Measurements from ENCODE around the gene OMA1. TPM values are rescaled to one million over a fixed set of nuclear protein-coding genes. Genes with fewer than 3 reads are reported as not detected.

The OMA1 gene
- total and polyA plus RNA-seq, 12 donors: 16.2 to 44.9 (median 32.3) TPM

- no peak overlapping the region for H3K4me3 ChIP-seq
- DNase-seq: no peak
- H3K4me1 ChIP-seq (replicated peaks in 1 of 2): peaks cover 7 to 16% of the 10 kb centered on the region in 2 donors
- H3K9me3 ChIP-seq (replicated peaks in 1 of 3): no peaks in the 10 kb centered on the region
- intact Hi-C loops (cut with DNase I): no loop called here
- 79 to 92% (median 87%) methylated on average over 1 of the region's 1 CpG for WGBS, 4 donors
- no peaks in the 10 kb centered on the region for H3K27me3 ChIP-seq
- TF ChIP-seq POLR2A (IDR thresholded peaks at IDR 0.05): no peak
- TF ChIP-seq, protein P1, sequence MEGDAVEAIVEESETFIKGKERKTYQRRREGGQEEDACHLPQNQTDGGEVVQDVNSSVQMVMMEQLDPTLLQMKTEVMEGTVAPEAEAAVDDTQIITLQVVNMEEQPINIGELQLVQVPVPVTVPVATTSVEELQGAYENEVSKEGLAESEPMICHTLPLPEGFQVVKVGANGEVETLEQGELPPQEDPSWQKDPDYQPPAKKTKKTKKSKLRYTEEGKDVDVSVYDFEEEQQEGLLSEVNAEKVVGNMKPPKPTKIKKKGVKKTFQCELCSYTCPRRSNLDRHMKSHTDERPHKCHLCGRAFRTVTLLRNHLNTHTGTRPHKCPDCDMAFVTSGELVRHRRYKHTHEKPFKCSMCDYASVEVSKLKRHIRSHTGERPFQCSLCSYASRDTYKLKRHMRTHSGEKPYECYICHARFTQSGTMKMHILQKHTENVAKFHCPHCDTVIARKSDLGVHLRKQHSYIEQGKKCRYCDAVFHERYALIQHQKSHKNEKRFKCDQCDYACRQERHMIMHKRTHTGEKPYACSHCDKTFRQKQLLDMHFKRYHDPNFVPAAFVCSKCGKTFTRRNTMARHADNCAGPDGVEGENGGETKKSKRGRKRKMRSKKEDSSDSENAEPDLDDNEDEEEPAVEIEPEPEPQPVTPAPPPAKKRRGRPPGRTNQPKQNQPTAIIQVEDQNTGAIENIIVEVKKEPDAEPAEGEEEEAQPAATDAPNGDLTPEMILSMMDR (IDR thresholded peaks at IDR 0.05): no peak
- H3K27ac ChIP-seq: peak overlapping the region in 4 of 5 donors; percentile 58 to 89 (median 63)
- no peaks in the 10 kb centered on the region for H3K36me3 ChIP-seq (replicated peaks in 1 of 2)
Measured at GRCh38 chr1:58591806-58592205, 45.3 kb upstream of the OMA1 start.

GRCh38 chr1:58590019-58590418, 43.5 kb upstream of the OMA1 start:
- H3K4me1 ChIP-seq (replicated peaks in 1 of 2): peaks cover 7 to 16% of the 10 kb centered on the region in 2 donors
- no peak overlapping the region for H3K27ac ChIP-seq

DNA sequence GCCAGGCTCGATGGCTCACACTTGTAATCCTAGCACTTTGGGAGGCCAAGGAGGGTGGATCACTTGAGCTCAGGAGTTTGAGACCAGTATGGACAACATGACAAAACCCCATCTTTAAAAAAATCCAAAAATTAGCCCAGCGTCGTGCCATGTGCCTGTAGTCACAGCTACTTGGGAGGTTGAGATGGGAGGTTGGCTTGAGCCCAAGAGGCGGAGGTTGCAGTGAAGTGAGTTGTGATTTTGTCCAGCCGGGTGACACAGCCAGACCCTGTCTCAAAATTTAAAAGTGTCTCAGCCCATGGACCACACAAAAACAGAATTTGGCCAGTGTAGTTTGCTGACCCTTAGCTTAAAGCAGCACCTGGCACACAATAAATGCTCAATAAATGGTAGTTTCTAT, 41.9 kb upstream of the OMA1 start:
- intact Hi-C loops (cut with DNase I): no loop called here
- no peak overlapping the region for H3K4me3 ChIP-seq
- TF ChIP-seq, protein P1 (IDR thresholded peaks at IDR 0.05): no peak
- TF ChIP-seq POLR2A (IDR thresholded peaks at IDR 0.05): no peak
- H3K27ac ChIP-seq: no peak overlapping the region
- peaks cover 21 to 31% of the 10 kb centered on the region in 2 donors for H3K4me1 ChIP-seq (replicated peaks in 1 of 2)
- DNase-seq: no peak
- no peaks in the 10 kb centered on the region for H3K9me3 ChIP-seq (replicated peaks in 1 of 3)
- no peaks in the 10 kb centered on the region for H3K36me3 ChIP-seq (replicated peaks in 1 of 2)
- 86 to 98% (median 89%) methylated on average over 5 of the region's 5 CpGs for WGBS, 4 donors
- no peaks in the 10 kb centered on the region for H3K27me3 ChIP-seq

More at GRCh38 chr1:58590019-58590418, 43.5 kb upstream of the OMA1 start:
- TF ChIP-seq POLR2A (IDR thresholded peaks at IDR 0.05): no peak
- TF ChIP-seq, protein P1 (IDR thresholded peaks at IDR 0.05): no peak
- H3K36me3 ChIP-seq (replicated peaks in 1 of 2): no peaks in the 10 kb centered on the region
- no peak overlapping the region for H3K4me3 ChIP-seq
- H3K9me3 ChIP-seq (replicated peaks in 1 of 3): no peaks in the 10 kb centered on the region
- intact Hi-C loops (cut with DNase I): no loop called here
- H3K27me3 ChIP-seq: no peaks in the 10 kb centered on the region
- no peak for DNase-seq

- TF ChIP-seq, protein P1 (IDR thresholded peaks at IDR 0.05): no peak
- TF ChIP-seq POLR2A (IDR thresholded peaks at IDR 0.05): no peak
- 80 to 92% (median 87%) methylated on average over 2 of the region's 2 CpGs for WGBS, 4 donors
- H3K4me3 ChIP-seq: no peak overlapping the region
- H3K36me3 ChIP-seq (replicated peaks in 1 of 2): no peaks in the 10 kb centered on the region
- DNase-seq: no peak
- H3K9me3 ChIP-seq (replicated peaks in 1 of 3): no peaks in the 10 kb centered on the region
- no peaks in the 10 kb centered on the region for H3K27me3 ChIP-seq
- intact Hi-C loops (cut with DNase I): no loop called here
- peaks cover 15 to 26% of the 10 kb centered on the region in 2 donors for H3K4me1 ChIP-seq (replicated peaks in 1 of 2)
- H3K27ac ChIP-seq: no peak overlapping the region
Measured at GRCh38 chr1:58587667-58588066, 41.1 kb upstream of the OMA1 start.

Data from adrenal gland (tissue), 12 donors.